ENCODE data around the gene SPDYE17.
"Not testable (repeated sequence)": the region's sequence is repeated elsewhere in the genome, so short reads cannot be mapped to it uniquely, and the experiment has no call there.

DNA sequence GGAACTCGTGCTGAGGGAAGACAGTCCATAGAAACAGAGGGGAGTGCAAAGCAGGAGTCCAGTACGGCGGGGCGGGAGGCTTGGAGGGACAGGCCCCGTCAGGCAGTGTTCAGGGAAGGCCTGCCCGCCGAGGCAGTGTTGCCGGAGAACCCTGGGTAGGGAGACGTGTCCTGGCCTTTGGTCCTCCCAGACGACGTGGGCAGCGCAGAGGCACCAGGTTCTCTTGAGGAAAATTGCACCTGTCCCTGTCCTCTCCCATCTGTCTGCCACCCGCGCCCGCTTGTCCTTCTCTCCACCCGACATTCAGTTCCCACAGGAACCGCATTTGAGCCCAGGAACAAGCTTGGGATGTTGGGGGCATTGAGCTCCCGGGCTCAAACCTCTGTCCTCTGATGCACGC is 38.3 kb downstream of the SPDYE17 start:
- TF ChIP-seq, protein P1, sequence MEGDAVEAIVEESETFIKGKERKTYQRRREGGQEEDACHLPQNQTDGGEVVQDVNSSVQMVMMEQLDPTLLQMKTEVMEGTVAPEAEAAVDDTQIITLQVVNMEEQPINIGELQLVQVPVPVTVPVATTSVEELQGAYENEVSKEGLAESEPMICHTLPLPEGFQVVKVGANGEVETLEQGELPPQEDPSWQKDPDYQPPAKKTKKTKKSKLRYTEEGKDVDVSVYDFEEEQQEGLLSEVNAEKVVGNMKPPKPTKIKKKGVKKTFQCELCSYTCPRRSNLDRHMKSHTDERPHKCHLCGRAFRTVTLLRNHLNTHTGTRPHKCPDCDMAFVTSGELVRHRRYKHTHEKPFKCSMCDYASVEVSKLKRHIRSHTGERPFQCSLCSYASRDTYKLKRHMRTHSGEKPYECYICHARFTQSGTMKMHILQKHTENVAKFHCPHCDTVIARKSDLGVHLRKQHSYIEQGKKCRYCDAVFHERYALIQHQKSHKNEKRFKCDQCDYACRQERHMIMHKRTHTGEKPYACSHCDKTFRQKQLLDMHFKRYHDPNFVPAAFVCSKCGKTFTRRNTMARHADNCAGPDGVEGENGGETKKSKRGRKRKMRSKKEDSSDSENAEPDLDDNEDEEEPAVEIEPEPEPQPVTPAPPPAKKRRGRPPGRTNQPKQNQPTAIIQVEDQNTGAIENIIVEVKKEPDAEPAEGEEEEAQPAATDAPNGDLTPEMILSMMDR (tag by site-specific recombination; IDR thresholded peaks at IDR 0.05), result not testable (repeated sequence)
- TF ChIP-seq ZNF830 (tag by site-specific recombination; IDR thresholded peaks at IDR 0.05; ENCODE audit: low read depth), result not testable (repeated sequence)
